ENCODE data around the gene C1QB.
A peak's percentile ranks its signal among the peaks of the same experiment; 100 is the strongest.

Gene C1QB

GRCh38 chr1:22641906-22642636 lies 11.0 kb upstream of the C1QB start:
- no peak overlapping the region for H3K27ac Mint-ChIP-seq
- peak; percentile 56 for DNase-seq
- peak; percentile 86 to 92 for ATAC-seq (replicated peaks)
- no peaks in the 10 kb centered on the region for H3K36me3 Mint-ChIP-seq
- H3K9me3 Mint-ChIP-seq = no peaks in the 10 kb centered on the region
- H3K27me3 Mint-ChIP-seq = peaks cover 39 to 46% of the 10 kb centered on the region in 2 donors
- H3K4me1 Mint-ChIP-seq = peaks cover 0 to 1% of the 10 kb centered on the region in 2 donors
- H3K4me3 Mint-ChIP-seq = no peak overlapping the region

GRCh38 chr1:22643381-22643780 lies 9.7 kb upstream of the C1QB start, which contains the start of gene C1QC:
C1QC (plus strand) TSS chr1:22643633; CDS start chr1:22644024, 391 bp downstream.
- H3K4me1 Mint-ChIP-seq = peaks cover 0 to 1% of the 10 kb centered on the region in 2 donors
- no peak within 1 kb of the TSS for H3K4me3 Mint-ChIP-seq
- no peaks in the 10 kb centered on the region for H3K36me3 Mint-ChIP-seq
- H3K9me3 Mint-ChIP-seq = no peaks in the 10 kb centered on the region
- DNase-seq (no peak), ATAC-seq (replicated peaks) (no peak)
- peaks cover 36 to 51% of the 10 kb centered on the region in 2 donors for H3K27me3 Mint-ChIP-seq
- H3K27ac Mint-ChIP-seq = no peak within 1 kb of the TSS

GRCh38 chr1:22643928-22644327 lies 9.1 kb upstream of the C1QB start:
- ATAC-seq (replicated peaks) (no peak), DNase-seq (no peak)
- no peaks in the 10 kb centered on the region for H3K36me3 Mint-ChIP-seq
- H3K4me1 Mint-ChIP-seq = peaks cover 0 to 1% of the 10 kb centered on the region in 2 donors
- H3K27me3 Mint-ChIP-seq = peaks cover 36 to 48% of the 10 kb centered on the region in 2 donors
- no peak overlapping the region for H3K27ac Mint-ChIP-seq
- no peak overlapping the region for H3K4me3 Mint-ChIP-seq
- H3K9me3 Mint-ChIP-seq = no peaks in the 10 kb centered on the region

GRCh38 chr1:22645931-22646330 lies 7.1 kb upstream of the C1QB start:
- Mint-ChIP-seq H3K36me3 (no peaks in the 10 kb centered on the region), H3K27me3 (peaks cover 31 to 44% of the 10 kb centered on the region in 2 donors), H3K4me1 (no peaks in the 10 kb centered on the region), H3K9me3 (peaks cover 0 to 1% of the 10 kb centered on the region in 2 donors), H3K4me3 (no peak overlapping the region), H3K27ac (no peak overlapping the region)
- DNase-seq = no peak
- ATAC-seq (replicated peaks) = no peak

- ATAC-seq (replicated peaks) = no peak
- H3K36me3 Mint-ChIP-seq = no peaks in the 10 kb centered on the region
- DNase-seq = no peak
- peaks cover 0 to 1% of the 10 kb centered on the region in 2 donors for H3K9me3 Mint-ChIP-seq
- H3K4me3 Mint-ChIP-seq = no peak overlapping the region
- no peak overlapping the region for H3K27ac Mint-ChIP-seq
- H3K27me3 Mint-ChIP-seq = peaks cover 26 to 39% of the 10 kb centered on the region in 2 donors
- H3K4me1 Mint-ChIP-seq = no peaks in the 10 kb centered on the region
Observed at GRCh38 chr1:22646384-22646783, 6.7 kb upstream of the C1QB start.

GRCh38 chr1:22650089-22650693 lies 2.8 kb upstream of the C1QB start:
- no peak overlapping the region for H3K4me3 Mint-ChIP-seq
- ATAC-seq (replicated peaks) (no peak), DNase-seq (no peak)
- H3K4me1 Mint-ChIP-seq = no peaks in the 10 kb centered on the region
- no peaks in the 10 kb centered on the region for H3K36me3 Mint-ChIP-seq
- H3K9me3 Mint-ChIP-seq = peaks cover 0 to 1% of the 10 kb centered on the region in 2 donors
- peaks cover 14 to 28% of the 10 kb centered on the region in 2 donors for H3K27me3 Mint-ChIP-seq
- H3K27ac Mint-ChIP-seq = no peak overlapping the region

GRCh38 chr1:22651941-22652856 lies 837 bp upstream of the C1QB start:
- no peak for DNase-seq
- Mint-ChIP-seq H3K9me3 (peaks cover 0 to 1% of the 10 kb centered on the region in 2 donors), H3K27me3 (peaks cover 9 to 20% of the 10 kb centered on the region in 2 donors), H3K36me3 (no peaks in the 10 kb centered on the region), H3K4me1 (no peaks in the 10 kb centered on the region), H3K27ac (no peak overlapping the region), H3K4me3 (no peak overlapping the region)
- ATAC-seq (replicated peaks) = no peak

GRCh38 chr1:22654692-22655091 lies 1.7 kb downstream of the C1QB start:
- Mint-ChIP-seq H3K36me3 (no peaks in the 10 kb centered on the region), H3K4me3 (no peak overlapping the region), H3K9me3 (peaks cover 3 to 6% of the 10 kb centered on the region in 2 donors), H3K4me1 (no peaks in the 10 kb centered on the region), H3K27me3 (peaks cover 21 to 25% of the 10 kb centered on the region in 2 donors), H3K27ac (no peak overlapping the region)
- ATAC-seq (replicated peaks) (no peak), DNase-seq (no peak)

GRCh38 chr1:22658385-22659163 lies 5.5 kb downstream of the C1QB start:
- H3K9me3 Mint-ChIP-seq = peaks cover 3 to 6% of the 10 kb centered on the region in 2 donors
- DNase-seq = no peak
- H3K4me1 Mint-ChIP-seq = no peaks in the 10 kb centered on the region
- H3K27ac Mint-ChIP-seq = no peak overlapping the region
- ATAC-seq (replicated peaks) = no peak
- H3K4me3 Mint-ChIP-seq = no peak overlapping the region
- no peaks in the 10 kb centered on the region for H3K36me3 Mint-ChIP-seq
- H3K27me3 Mint-ChIP-seq = peaks cover 20 to 27% of the 10 kb centered on the region in 2 donors

- H3K27me3 Mint-ChIP-seq = peaks cover 14 to 30% of the 10 kb centered on the region in 2 donors
- no peaks in the 10 kb centered on the region for H3K4me1 Mint-ChIP-seq
- H3K9me3 Mint-ChIP-seq = peaks cover 3 to 6% of the 10 kb centered on the region in 2 donors
- DNase-seq = no peak
- no peaks in the 10 kb centered on the region for H3K36me3 Mint-ChIP-seq
- H3K27ac Mint-ChIP-seq = no peak overlapping the region
- ATAC-seq (replicated peaks) = no peak
- H3K4me3 Mint-ChIP-seq = no peak overlapping the region
Observed at GRCh38 chr1:22660716-22661241, 7.7 kb downstream of the C1QB start.

- H3K27ac Mint-ChIP-seq = no peak overlapping the region
- peaks cover 3 to 6% of the 10 kb centered on the region in 2 donors for H3K9me3 Mint-ChIP-seq
- H3K27me3 Mint-ChIP-seq = peaks cover 12 to 30% of the 10 kb centered on the region in 2 donors
- ATAC-seq (replicated peaks) (no peak), DNase-seq (no peak)
- no peak overlapping the region for H3K4me3 Mint-ChIP-seq
- no peaks in the 10 kb centered on the region for H3K4me1 Mint-ChIP-seq
- H3K36me3 Mint-ChIP-seq = no peaks in the 10 kb centered on the region
Observed at GRCh38 chr1:22661880-22662279, 8.8 kb downstream of the C1QB start.

GRCh38 chr1:22662318-22662717 lies 9.3 kb downstream of the C1QB start:
- ATAC-seq (replicated peaks) = peak; percentile 78 to 85
- H3K4me3 Mint-ChIP-seq = no peak overlapping the region
- H3K27me3 Mint-ChIP-seq = peaks cover 12 to 30% of the 10 kb centered on the region in 2 donors
- no peak for DNase-seq
- H3K4me1 Mint-ChIP-seq = no peaks in the 10 kb centered on the region
- no peaks in the 10 kb centered on the region for H3K36me3 Mint-ChIP-seq
- H3K9me3 Mint-ChIP-seq = peaks cover 3 to 6% of the 10 kb centered on the region in 2 donors
- H3K27ac Mint-ChIP-seq = no peak overlapping the region

- no peak for DNase-seq
- no peak for ATAC-seq (replicated peaks)
- no peaks in the 10 kb centered on the region for H3K4me1 Mint-ChIP-seq
- H3K27ac Mint-ChIP-seq = no peak overlapping the region
- H3K4me3 Mint-ChIP-seq = no peak overlapping the region
- no peaks in the 10 kb centered on the region for H3K36me3 Mint-ChIP-seq
- H3K9me3 Mint-ChIP-seq = peaks cover 3 to 6% of the 10 kb centered on the region in 2 donors
- H3K27me3 Mint-ChIP-seq = peaks cover 18 to 35% of the 10 kb centered on the region in 2 donors
Observed at GRCh38 chr1:22662986-22663408, 10.0 kb downstream of the C1QB start.
